Hepatocyte (in vitro differentiated cells): ENCODE data around the gene OR51V1. TPM values are rescaled to one million over a fixed set of nuclear protein-coding genes. Genes with fewer than 3 reads are reported as not detected.

Experiments used
- DNase-seq: peaks from one replicate; pipeline ENCODE4 v3.0.0-alpha.2; 2016; ENCODE audit warnings: low spot score
- H2AFZ ChIP-seq: fragments of 200-600 bp; sonication (generic); 2 replicates; pipeline ENCODE4 v1.6.0; 2016; ENCODE audit warnings: antibody characterized with exemption, mild to moderate bottlenecking
- H3K27ac ChIP-seq: fragments of 200-600 bp; sonication (generic); 2 replicates; pipeline ENCODE4 v1.5.1; 2016; ENCODE audit warnings: mild to moderate bottlenecking
- H3K27me3 ChIP-seq: fragments of 200-600 bp; sonication (generic); 2 replicates; pipeline ENCODE4 v1.6.1; 2016
- H3K36me3 ChIP-seq: fragments of 200-600 bp; sonication (generic); replicated peaks from 2 replicates; pipeline ENCODE4 v1.5.1; 2016; ENCODE audit warnings: low read depth; ENCODE audit not compliant: insufficient read depth
- H3K4me1 ChIP-seq: fragments of 200-600 bp; sonication (generic); 2 replicates; pipeline ENCODE4 v1.5.1; 2016; ENCODE audit warnings: mild to moderate bottlenecking, moderate library complexity; ENCODE audit not compliant: insufficient read depth
- H3K4me2 ChIP-seq: fragments of 200-600 bp; sonication (generic); 2 replicates; pipeline ENCODE4 v1.6.0; 2016
- H3K4me3 ChIP-seq: fragments of 200-600 bp; sonication (generic); 2 replicates; pipeline ENCODE4 v1.5.1; 2016; ENCODE audit warnings: mild to moderate bottlenecking
- H3K79me2 ChIP-seq: fragments of 200-600 bp; sonication (generic); 2 replicates; pipeline ENCODE4 v1.6.0; 2017; ENCODE audit warnings: mild to moderate bottlenecking
- H3K9me2 ChIP-seq: fragments of 200-600 bp; sonication (generic); replicated peaks from 2 replicates; pipeline ENCODE4 v1.6.0; 2017; ENCODE audit warnings: mild to moderate bottlenecking; ENCODE audit not compliant: insufficient read depth
- H3K9me3 ChIP-seq: fragments of 200-600 bp; sonication (generic); 2 replicates; pipeline ENCODE4 v1.5.1; 2016; ENCODE audit warnings: low read depth, mild to moderate bottlenecking
- H4K20me1 ChIP-seq: fragments of 200-600 bp; sonication (generic); 2 replicates; pipeline ENCODE4 v1.6.0; 2016; ENCODE audit warnings: mild to moderate bottlenecking; ENCODE audit not compliant: insufficient read depth, poor library complexity, severe bottlenecking
- EZH2 ChIP-seq: fragments of 200-600 bp; sonication (generic); IDR thresholded peaks from 2 replicates; pipeline ENCODE4 v1.6.1; 2016; ENCODE audit warnings: antibody characterized with exemption, mild to moderate bottlenecking, borderline replicate concordance
- EZH2phosphoT487 ChIP-seq: fragments of 200-600 bp; sonication (generic); IDR thresholded peaks from one replicate; pipeline ENCODE4 v1.6.1; 2018; ENCODE audit warnings: antibody characterized with exemption, mild to moderate bottlenecking, low read depth, moderate library complexity; ENCODE audit not compliant: unreplicated experiment, severe bottlenecking
- WGBS: methylation state at CpG from one replicate; pipeline ENCODE4 v1.1.6; 2016; ENCODE audit warnings: low lambda C conversion rate; ENCODE audit errors: missing lambda C conversion rate; 5-methylcytosine and 5-hydroxymethylcytosine counted together
- polyA plus RNA-seq: library from polyadenylated mRNA; unstranded; fragments of >200 nt; fragmentation: Nextera tagmentation; extraction: Ambion mirVana; gene quantifications from 2 replicates; pipeline ENCODE4 v1.2.1, GENCODE V29; 2016
- total RNA-seq: library from RNA; depleted of rRNA; stranded (reverse); fragments of >200 nt; gene quantifications from 2 replicates; pipeline ENCODE4 v1.2.3, GENCODE V29; 2014
- TF ChIP-seq, protein P1 (sequence below): fragments of 200-600 bp; sonication (generic); IDR thresholded peaks from 2 replicates; pipeline ENCODE4 v1.5.1; 2016; ENCODE audit warnings: antibody characterized with exemption, mild to moderate bottlenecking; ENCODE audit not compliant: poor library complexity

OR51V1 gene
- total and polyA plus RNA-seq, 2 experiments from 2014 or later, result not detected

- no peaks in the 10 kb centered on the region for H3K9me3 ChIP-seq
- TF ChIP-seq EZH2phosphoT487, result no peak
- no peak for TF ChIP-seq EZH2
- TF ChIP-seq, protein P1, sequence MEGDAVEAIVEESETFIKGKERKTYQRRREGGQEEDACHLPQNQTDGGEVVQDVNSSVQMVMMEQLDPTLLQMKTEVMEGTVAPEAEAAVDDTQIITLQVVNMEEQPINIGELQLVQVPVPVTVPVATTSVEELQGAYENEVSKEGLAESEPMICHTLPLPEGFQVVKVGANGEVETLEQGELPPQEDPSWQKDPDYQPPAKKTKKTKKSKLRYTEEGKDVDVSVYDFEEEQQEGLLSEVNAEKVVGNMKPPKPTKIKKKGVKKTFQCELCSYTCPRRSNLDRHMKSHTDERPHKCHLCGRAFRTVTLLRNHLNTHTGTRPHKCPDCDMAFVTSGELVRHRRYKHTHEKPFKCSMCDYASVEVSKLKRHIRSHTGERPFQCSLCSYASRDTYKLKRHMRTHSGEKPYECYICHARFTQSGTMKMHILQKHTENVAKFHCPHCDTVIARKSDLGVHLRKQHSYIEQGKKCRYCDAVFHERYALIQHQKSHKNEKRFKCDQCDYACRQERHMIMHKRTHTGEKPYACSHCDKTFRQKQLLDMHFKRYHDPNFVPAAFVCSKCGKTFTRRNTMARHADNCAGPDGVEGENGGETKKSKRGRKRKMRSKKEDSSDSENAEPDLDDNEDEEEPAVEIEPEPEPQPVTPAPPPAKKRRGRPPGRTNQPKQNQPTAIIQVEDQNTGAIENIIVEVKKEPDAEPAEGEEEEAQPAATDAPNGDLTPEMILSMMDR, result no peak
- H3K27me3 ChIP-seq, result no peaks in the 10 kb centered on the region
- H4K20me1 ChIP-seq, result no peaks in the 10 kb centered on the region
- no peak for DNase-seq
- H3K4me1 ChIP-seq, result no peaks in the 10 kb centered on the region
- H3K9me2 ChIP-seq, result no peaks in the 10 kb centered on the region
- H3K27ac ChIP-seq, result no peak overlapping the region
- no peak overlapping the region for H2AFZ ChIP-seq
- H3K36me3 ChIP-seq, result no peaks in the 10 kb centered on the region
- WGBS, result 70% methylated on average over 5 of the region's 5 CpGs
- no peak overlapping the region for H3K4me2 ChIP-seq
- H3K4me3 ChIP-seq, result no peak overlapping the region
- no peaks in the 10 kb centered on the region for H3K79me2 ChIP-seq
Measured at GRCh38 chr11:5196067-5196466, 4.4 kb downstream of the OR51V1 start.

DNA sequence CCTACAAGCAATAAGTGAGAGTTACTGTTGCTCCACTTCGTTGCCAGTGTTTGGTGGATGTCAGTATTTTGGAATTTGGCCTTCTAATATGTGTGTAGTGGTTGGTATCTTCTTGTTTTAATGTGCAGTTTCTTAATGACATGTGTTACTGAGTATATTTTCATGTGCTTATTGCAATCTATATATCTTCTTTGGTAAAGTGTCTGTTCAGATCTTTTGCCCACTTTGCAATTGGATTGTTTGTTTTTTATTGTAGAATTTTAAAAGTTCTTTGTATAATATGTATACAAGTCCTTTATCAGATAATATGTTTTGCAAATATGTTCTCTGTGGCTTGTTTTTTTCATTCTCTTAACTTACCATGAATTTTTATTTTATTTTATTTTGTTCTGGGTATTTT is 7.7 kb downstream of the OR51V1 start:
- Histone ChIP-seq H3K4me2 (no peak overlapping the region), H3K9me2 (no peaks in the 10 kb centered on the region), H3K4me3 (no peak overlapping the region), H3K27ac (no peak overlapping the region), H3K79me2 (no peaks in the 10 kb centered on the region), H3K9me3 (no peaks in the 10 kb centered on the region), H3K36me3 (no peaks in the 10 kb centered on the region), H4K20me1 (no peaks in the 10 kb centered on the region), H3K4me1 (no peaks in the 10 kb centered on the region), H2AFZ (no peak overlapping the region), H3K27me3 (no peaks in the 10 kb centered on the region)
- no peak for DNase-seq
- TF ChIP-seq EZH2phosphoT487, result no peak
- TF ChIP-seq, protein P1, result no peak
- no peak for TF ChIP-seq EZH2
- WGBS, result 39% methylated on average over 1 of the region's 1 CpG

GRCh38 chr11:5188201-5188600 is 12.3 kb downstream of the OR51V1 start:
- H3K4me3 ChIP-seq, result no peak overlapping the region
- no peak overlapping the region for H2AFZ ChIP-seq
- H3K9me2 ChIP-seq, result no peaks in the 10 kb centered on the region
- DNase-seq, result no peak
- no peaks in the 10 kb centered on the region for H4K20me1 ChIP-seq
- H3K27ac ChIP-seq, result no peak overlapping the region
- H3K4me2 ChIP-seq, result no peak overlapping the region
- no peak for TF ChIP-seq EZH2phosphoT487
- TF ChIP-seq EZH2, result no peak
- TF ChIP-seq, protein P1, result no peak
- no peaks in the 10 kb centered on the region for H3K9me3 ChIP-seq
- 88% methylated on average over 2 of the region's 2 CpGs for WGBS
- no peaks in the 10 kb centered on the region for H3K36me3 ChIP-seq
- H3K79me2 ChIP-seq, result no peaks in the 10 kb centered on the region
- H3K4me1 ChIP-seq, result no peaks in the 10 kb centered on the region
- H3K27me3 ChIP-seq, result no peaks in the 10 kb centered on the region
